WTC11 (cell line): Measurements from ENCODE around the gene MYL9.

Experiments used
- AFF4 ChIP-seq: sonication (generic); formaldehyde crosslinking; IDR thresholded peaks from 2 replicates; pipeline ENCODE4 v1.8.1; 2023; ENCODE audit warnings: mild to moderate bottlenecking, missing genetic modification reagents, borderline replicate concordance
- ATF3 ChIP-seq: sonication (generic); formaldehyde crosslinking; conservative IDR thresholded peaks from 2 replicates; pipeline ENCODE4 v1.8.1; 2022; ENCODE audit warnings: mild to moderate bottlenecking, missing genetic modification reagents
- CTCF ChIP-seq: fragments of 200-600 bp; IDR thresholded peaks from 2 replicates; pipeline ENCODE4 v1.8.0; 2022; ENCODE audit warnings: antibody characterized with exemption
- E2F1 ChIP-seq: sonication (generic); formaldehyde crosslinking; IDR thresholded peaks from 2 replicates; pipeline ENCODE4 v1.8.0; 2022; ENCODE audit warnings: mild to moderate bottlenecking, missing genetic modification reagents
- EMX1 ChIP-seq: fragments of 250-450 bp; sonication (Bioruptor Pico); IDR thresholded peaks from 2 replicates; pipeline ENCODE4 v1.8.0; 2021; ENCODE audit warnings: mild to moderate bottlenecking
- HMGA2 ChIP-seq: fragments of 250-450 bp; sonication (Bioruptor Pico); IDR thresholded peaks from 2 replicates; pipeline ENCODE4 v1.4.0; 2021; ENCODE audit warnings: mild to moderate bottlenecking, moderate library complexity
- IRF2 ChIP-seq: sonication (generic); formaldehyde crosslinking; IDR thresholded peaks from 2 replicates; pipeline ENCODE4 v1.8.0; 2022; ENCODE audit warnings: low read depth, missing genetic modification reagents, borderline replicate concordance
- RELA ChIP-seq: sonication (generic); formaldehyde crosslinking; IDR thresholded peaks from 2 replicates; pipeline ENCODE4 v1.8.1; 2022; ENCODE audit warnings: missing genetic modification reagents, mild to moderate bottlenecking, borderline replicate concordance
- RORB ChIP-seq: fragments of 250-450 bp; sonication (Bioruptor Pico); IDR thresholded peaks from 2 replicates; pipeline ENCODE4 v1.9.0; 2021; ENCODE audit warnings: mild to moderate bottlenecking
- USF2 ChIP-seq: sonication (generic); formaldehyde crosslinking; IDR thresholded peaks from 2 replicates; pipeline ENCODE4 v1.8.1; 2023; ENCODE audit warnings: mild to moderate bottlenecking, missing genetic modification reagents, moderate library complexity
- ZNF219 ChIP-seq: sonication (generic); formaldehyde crosslinking; IDR thresholded peaks from 2 replicates; pipeline ENCODE4 v1.8.0; 2023; ENCODE audit warnings: missing genetic modification reagents, mild to moderate bottlenecking, borderline replicate concordance
- ZNF232 ChIP-seq: sonication (generic); formaldehyde crosslinking; IDR thresholded peaks from 2 replicates; pipeline ENCODE4 v1.8.0; 2022; ENCODE audit warnings: mild to moderate bottlenecking, missing genetic modification reagents
- ZNF281 ChIP-seq: sonication (generic); formaldehyde crosslinking; IDR thresholded peaks from 2 replicates; pipeline ENCODE4 v1.8.0; 2023; ENCODE audit warnings: mild to moderate bottlenecking, missing genetic modification reagents

- TF ChIP-seq CTCF (no peak), E2F1 (no peak), RORB (CRISPR knock-in tag) (no peak), HMGA2 (CRISPR knock-in tag) (no peak), ZNF219 (CRISPR knock-in tag) (no peak), EMX1 (CRISPR knock-in tag) (no peak), ZNF232 (no peak), AFF4 (CRISPR knock-in tag) (no peak), RELA (no peak), IRF2 (CRISPR knock-in tag) (no peak), USF2 (CRISPR knock-in tag) (no peak), ATF3 (CRISPR knock-in tag) (no peak), ZNF281 (no peak)
These were observed 1.3 kb downstream of the MYL9 start for GRCh38 chr20:36542516-36543183.
